Esophagus squamous epithelium (tissue), 4 donors: ENCODE results near the gene MICAL2.

Experiments
- CTCF ChIP-seq, 6 experiments: fragments of 450-650 bp in 4 of 6; fragments of 200-600 bp in 2 of 6; sonication (generic) in 2 of 6; IDR thresholded peaks; one replicate each; pipeline ENCODE4 v1.5.1; 2016 to 2019; ENCODE audit warnings: antibody characterized with exemption in 6 of 6, mild to moderate bottlenecking in 4 of 6, moderate library complexity in 4 of 6
- POLR2A ChIP-seq, 4 donors: fragments of 450-650 bp; IDR thresholded peaks; one replicate each; pipeline ENCODE4 v1.6.1; 2017; ENCODE audit warnings: antibody characterized with exemption in 4 of 4, mild to moderate bottlenecking in 4 of 4, moderate library complexity in 3 of 4

GRCh38 chr11:12273618-12273995, 163.2 kb downstream of the MICAL2 start:
- no peak for TF ChIP-seq POLR2A (IDR thresholded peaks at IDR 0.05)
- TF ChIP-seq CTCF (IDR thresholded peaks at IDR 0.05), result no peak
